Type B pancreatic cell (in vitro differentiated cells): ENCODE results near the gene PITHD1. TPM values are rescaled to one million over a fixed set of nuclear protein-coding genes. Genes with fewer than 3 reads are reported as not detected.
A peak's percentile ranks its signal among the peaks of the same experiment; 100 is the strongest.
"Not testable (repeated sequence)": the region's sequence is repeated elsewhere in the genome, so short reads cannot be mapped to it uniquely, and the experiment has no call there.

Experiments used
- DNase-seq: peaks from one replicate; pipeline ENCODE4 v3.0.0; 2021; ENCODE audit warnings: mixed read lengths; ENCODE audit not compliant: unreplicated experiment; ENCODE audit errors: extremely low spot score
- H3K27ac Mint-ChIP-seq: 2 replicates; pipeline ENCODE4 v1.8.0; 2021; ENCODE audit warnings: mild to moderate bottlenecking, mixed read lengths
- H3K27me3 Mint-ChIP-seq: 2 replicates; pipeline ENCODE4 v1.8.0; 2021; ENCODE audit warnings: mixed read lengths
- H3K36me3 Mint-ChIP-seq: 2 replicates; pipeline ENCODE4 v1.8.0; 2021; ENCODE audit warnings: mixed read lengths
- H3K4me1 Mint-ChIP-seq: one replicate; pipeline ENCODE4 v1.8.0; 2021; ENCODE audit warnings: mixed read lengths; ENCODE audit not compliant: unreplicated experiment
- H3K4me3 Mint-ChIP-seq: 2 replicates; pipeline ENCODE4 v1.8.0; 2021; ENCODE audit warnings: mild to moderate bottlenecking, mixed read lengths
- H3K9me3 Mint-ChIP-seq: 2 replicates; pipeline ENCODE4 v1.8.0; 2021; ENCODE audit warnings: mixed read lengths
- CTCF ChIP-seq: fragments of 200-600 bp; sonication (generic); conservative IDR thresholded peaks from 2 replicates; pipeline ENCODE4 v1.5.0; 2021; ENCODE audit warnings: antibody characterized with exemption, mild to moderate bottlenecking
- total RNA-seq: library from RNA; stranded (reverse); gene quantifications from 2 replicates; pipeline ENCODE4 v1.2.1, GENCODE V29; 2021; ENCODE audit warnings: low replicate concordance

The PITHD1 gene
- total RNA-seq, 1 donor from 2014 or later = 71.1 TPM

GRCh38 chr1:23827717-23828116, 49.5 kb downstream of the PITHD1 start:
- H3K4me3 Mint-ChIP-seq = peak overlapping the region; percentile 16
- H3K9me3 Mint-ChIP-seq = no peaks in the 10 kb centered on the region
- H3K36me3 Mint-ChIP-seq = no peaks in the 10 kb centered on the region
- DNase-seq = no peak
- TF ChIP-seq CTCF = no peak
- peaks cover 13% of the 10 kb centered on the region for H3K4me1 Mint-ChIP-seq
- H3K27me3 Mint-ChIP-seq = no peaks in the 10 kb centered on the region
- no peak overlapping the region for H3K27ac Mint-ChIP-seq

DNA sequence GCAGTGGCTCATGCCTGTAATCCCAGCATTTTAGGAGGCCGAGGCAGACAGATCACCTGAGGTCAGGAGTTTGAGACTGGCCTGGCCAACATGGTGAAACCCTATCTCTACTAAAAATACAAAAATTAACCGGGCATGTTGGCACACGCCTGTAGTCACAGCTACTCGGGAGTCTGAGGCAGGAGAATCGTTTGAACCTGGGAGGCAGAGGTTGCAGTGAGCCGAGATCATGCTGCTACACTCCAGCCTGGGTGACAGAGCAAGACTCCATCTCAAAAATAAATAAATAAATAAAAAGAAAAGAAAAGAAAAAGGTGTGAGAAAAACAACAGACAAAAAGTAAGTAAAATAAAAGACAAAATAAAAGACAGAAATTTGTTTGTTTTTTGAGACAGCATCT, 55.9 kb downstream of the PITHD1 start:
- H3K36me3 Mint-ChIP-seq, H3K27ac Mint-ChIP-seq, H3K4me3 Mint-ChIP-seq, H3K9me3 Mint-ChIP-seq, DNase-seq: not testable (repeated sequence)
- Mint-ChIP-seq H3K4me1 (peaks cover 11% of the 10 kb centered on the region), H3K27me3 (peaks cover 22% of the 10 kb centered on the region)

DNA sequence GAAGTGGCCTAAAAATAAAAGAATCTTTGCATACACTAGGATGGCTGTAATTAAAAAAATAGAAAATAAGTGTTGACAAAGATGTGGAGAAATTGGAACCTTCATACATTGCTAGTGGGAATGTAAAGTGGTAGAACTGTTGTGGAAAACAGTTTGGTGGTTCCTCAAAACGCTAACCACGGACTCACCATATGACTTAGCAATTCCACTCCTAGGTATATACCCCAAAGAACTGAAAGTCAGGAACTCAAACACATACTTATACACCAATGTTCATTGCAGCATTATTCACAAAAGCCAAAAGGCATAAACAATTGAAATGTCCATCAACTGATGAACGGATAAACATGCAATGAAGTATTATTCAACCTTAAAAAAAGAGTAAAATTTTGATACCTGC, 57.8 kb downstream of the PITHD1 start:
- Mint-ChIP-seq H3K27ac (no peak overlapping the region), H3K4me3 (no peak overlapping the region), H3K4me1 (peaks cover 6% of the 10 kb centered on the region), H3K9me3 (no peaks in the 10 kb centered on the region), H3K36me3 (no peaks in the 10 kb centered on the region), H3K27me3 (peaks cover 22% of the 10 kb centered on the region)
- TF ChIP-seq CTCF = no peak
- no peak for DNase-seq

Other genes starting within 250 kb of the PITHD1 start
- gene E2F2, start 247.2 kb upstream of the PITHD1 start, total RNA-seq = 8.4 and 9.4 TPM in 2 replicates
- 240 and 495 TPM in 2 replicates for gene ID3, start 218.9 kb upstream of the PITHD1 start, total RNA-seq
- gene RPL11, start 86.6 kb upstream of the PITHD1 start, total RNA-seq = 1,209 and 1,301 TPM in 2 replicates
- 39.6 and 44.3 TPM in 2 replicates for gene ELOA, start 34.9 kb upstream of the PITHD1 start, total RNA-seq
- 83.6 and 113 TPM in 2 replicates for gene LYPLA2, start 12.7 kb downstream of the PITHD1 start, total RNA-seq
- gene GALE, start 22.3 kb downstream of the PITHD1 start, total RNA-seq = 39.0 and 47.7 TPM in 2 replicates
- 33.7 and 35.8 TPM in 2 replicates for gene HMGCL, start 47.0 kb downstream of the PITHD1 start, total RNA-seq
- 20.6 and 40.8 TPM in 2 replicates for gene FUCA1, start 89.9 kb downstream of the PITHD1 start, total RNA-seq
- gene CNR2, start 134.9 kb downstream of the PITHD1 start, total RNA-seq = not detected in 2 replicates
- 132 and 146 TPM in 2 replicates for gene PNRC2, start 181.4 kb downstream of the PITHD1 start, total RNA-seq
- 113 and 177 TPM in 2 replicates for gene SRSF10, start 201.9 kb downstream of the PITHD1 start, total RNA-seq